ENCODE results near the gene AKNA. TPM values are rescaled to one million over a fixed set of nuclear protein-coding genes. Genes with fewer than 3 reads are reported as not detected.

Gene AKNA
- total and polyA plus RNA-seq, 2 donors from 2014 or later, result 6.1 to 52.1 TPM

- Histone ChIP-seq H3K4me1 (ENCODE audit: control insufficient read depth in 2 of 3, insufficient read depth in 2 of 3, low read depth in 1 of 3, low read length in 3 of 3) (peaks cover 3 to 34% (median 7%) of the 10 kb centered on the region in 3 donors), H3K9ac (ENCODE audit: low read length in 3 of 3) (no peak overlapping the region)
- FAIRE-seq, result no peak
Measured at GRCh38 chr9:114383521-114384231, 4.1 kb downstream of the AKNA start.

DNA sequence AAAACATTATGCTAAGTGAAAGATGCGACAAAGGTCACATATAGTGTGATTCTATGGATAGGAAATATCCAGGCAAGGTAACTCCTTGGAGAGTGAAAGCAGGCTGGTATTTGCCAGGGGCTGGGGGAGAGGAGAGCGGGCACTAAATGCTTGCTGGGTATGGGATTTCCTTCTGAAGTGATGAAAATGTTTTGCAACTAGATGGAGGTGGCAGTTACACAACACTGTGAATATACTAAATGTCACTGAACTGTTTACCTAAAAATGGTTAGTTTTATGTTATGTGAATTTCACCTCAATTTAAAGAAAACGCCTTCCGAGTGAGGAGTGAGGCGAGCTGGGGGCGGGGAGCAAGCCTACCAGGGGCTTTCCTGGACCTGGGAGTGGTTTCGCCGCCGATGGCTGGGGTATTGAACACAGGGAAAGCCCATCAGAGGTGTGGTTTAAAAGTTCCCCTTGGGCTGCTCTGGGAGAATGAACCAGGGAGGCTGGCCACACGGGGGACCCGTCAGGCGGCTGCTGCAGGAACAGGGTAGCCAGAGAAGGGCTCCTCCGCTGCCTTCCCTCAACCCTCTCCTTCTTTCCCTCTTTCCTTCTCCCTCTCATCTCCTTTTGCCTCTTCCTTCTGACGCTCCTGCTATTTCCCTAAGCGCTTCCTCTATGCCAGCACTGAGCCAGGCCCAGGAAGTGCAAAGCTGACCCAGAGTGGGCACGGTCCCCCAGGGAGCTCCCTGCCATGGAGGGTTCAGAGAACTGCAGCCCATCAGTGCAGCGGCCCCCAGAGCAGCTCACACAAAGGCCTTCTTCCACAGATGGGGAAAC, 4.9 kb downstream of the AKNA start:
- Histone ChIP-seq H3K27me3 (ENCODE audit: control insufficient read depth, insufficient read depth, low read length) (no peaks in the 10 kb centered on the region), H3K9ac (ENCODE audit: low read length in 3 of 3) (no peak overlapping the region)
- no peak for TF ChIP-seq CTCF (IDR thresholded peaks at IDR 0.05; ENCODE audit: borderline replicate concordance, extremely low read depth, insufficient read depth)

More at GRCh38 chr9:114383521-114384231, 4.1 kb downstream of the AKNA start:
- TF ChIP-seq CTCF (IDR thresholded peaks at IDR 0.05; ENCODE audit: borderline replicate concordance, extremely low read depth, insufficient read depth), result no peak
- DNase-seq, result peak in 2 of 5 donors; percentile 76 to 87
- Histone ChIP-seq H3K36me3 (ENCODE audit: control insufficient read depth in 2 of 3, insufficient read depth in 3 of 3, low read length in 3 of 3) (peaks cover 2 to 5% (median 2%) of the 10 kb centered on the region in 3 donors), H3K27ac (ENCODE audit: low read depth in 2 of 2, low read length in 2 of 2) (peak overlapping the region in 1 of 2 donors; percentile 74), H3K27me3 (ENCODE audit: control insufficient read depth, insufficient read depth, low read length) (no peaks in the 10 kb centered on the region), H3K4me3 (ENCODE audit: low read length in 3 of 3) (no peak overlapping the region), H3K9me3 (ENCODE audit: control insufficient read depth in 2 of 3, insufficient read depth in 1 of 3, low read length in 3 of 3) (no peaks in the 10 kb centered on the region)
- intact Hi-C loops (cut with DNase I), result no loop called here

GRCh38 chr9:114378883-114379282, 8.9 kb downstream of the AKNA start:
- H3K27me3 ChIP-seq (ENCODE audit: control insufficient read depth, insufficient read depth, low read length), result no peaks in the 10 kb centered on the region
- no peak overlapping the region for H3K4me3 ChIP-seq (ENCODE audit: low read length in 3 of 3)
- no peak overlapping the region for H3K9ac ChIP-seq (ENCODE audit: low read length in 3 of 3)
- peaks cover 2 to 8% (median 5%) of the 10 kb centered on the region in 3 donors for H3K36me3 ChIP-seq (ENCODE audit: control insufficient read depth in 2 of 3, insufficient read depth in 3 of 3, low read length in 3 of 3)
- H3K27ac ChIP-seq (ENCODE audit: low read depth in 2 of 2, low read length in 2 of 2), result no peak overlapping the region
- peaks cover 0 to 14% (median 0%) of the 10 kb centered on the region in 3 donors for H3K4me1 ChIP-seq (ENCODE audit: control insufficient read depth in 2 of 3, insufficient read depth in 2 of 3, low read depth in 1 of 3, low read length in 3 of 3)
- intact Hi-C loops (cut with DNase I), result no loop called here
- FAIRE-seq (no peak), DNase-seq (no peak)
- H3K9me3 ChIP-seq (ENCODE audit: control insufficient read depth in 2 of 3, insufficient read depth in 1 of 3, low read length in 3 of 3), result no peaks in the 10 kb centered on the region
- TF ChIP-seq CTCF (IDR thresholded peaks at IDR 0.05; ENCODE audit: borderline replicate concordance, extremely low read depth, insufficient read depth), result no peak

More for the DNA sequence above, 4.9 kb downstream of the AKNA start:
- intact Hi-C loops (cut with DNase I), result no loop called here
- Histone ChIP-seq H3K4me3 (ENCODE audit: low read length in 3 of 3) (no peak overlapping the region), H3K4me1 (ENCODE audit: control insufficient read depth in 2 of 3, insufficient read depth in 2 of 3, low read depth in 1 of 3, low read length in 3 of 3) (peaks cover 0 to 27% (median 0%) of the 10 kb centered on the region in 3 donors), H3K9me3 (ENCODE audit: control insufficient read depth in 2 of 3, insufficient read depth in 1 of 3, low read length in 3 of 3) (no peaks in the 10 kb centered on the region), H3K36me3 (ENCODE audit: control insufficient read depth in 2 of 3, insufficient read depth in 3 of 3, low read length in 3 of 3) (peaks cover 2 to 5% (median 2%) of the 10 kb centered on the region in 3 donors), H3K27ac (ENCODE audit: low read depth in 2 of 2, low read length in 2 of 2) (peak overlapping the region; percentile 0 to 74)
- FAIRE-seq, result no peak
- DNase-seq, result peak in 2 of 5 donors; percentile 40 to 75

Measured in kidney (tissue), 14 donors.